OCI-LY7 (cell line): ENCODE results near the gene ALLC. TPM values are rescaled to one million over a fixed set of nuclear protein-coding genes. Genes with fewer than 3 reads are reported as not detected.

Experiments used
- BruUV-seq: library from RNA; stranded (reverse); fragments of 400-500 nt; replicated peaks from 2 replicates; lab custom pipeline; 2021; lab: Mats Ljungman, UMichigan
- CTCF ChIA-PET: fragments of 300-600 bp; sonication (Branson Sonifier 250); formaldehyde crosslinking; loops from one replicate; lab custom pipeline; 2022; ENCODE audit warnings: antibody characterized with exemption; ENCODE audit not compliant: unreplicated experiment; lab: Charles Lee
- POLR2A ChIA-PET: fragments of 300-600 bp; sonication (Branson Sonifier 250); formaldehyde crosslinking; loops from one replicate; lab custom pipeline; 2022; ENCODE audit warnings: antibody characterized with exemption; lab: Charles Lee
- DNase-seq: peaks from one replicate; pipeline ENCODE4 v3.0.0-alpha.2; 2015; ENCODE audit warnings: low spot score
- H2AFZ ChIP-seq: fragments of 200-600 bp; sonication (generic), shearing (Covaris generic); 2 replicates; pipeline ENCODE4 v1.6.1; 2014; ENCODE audit warnings: mild to moderate bottlenecking, antibody characterized with exemption, low read length, moderate library complexity
- H3K27ac ChIP-seq: fragments of 200-600 bp; sonication (generic); 2 replicates; pipeline ENCODE4 v1.5.1; 2014; ENCODE audit warnings: mixed run types, low read depth, mild to moderate bottlenecking, moderate library complexity, low read length, inconsistent platforms; ENCODE audit not compliant: poor library complexity, severe bottlenecking
- H3K36me3 ChIP-seq: fragments of 200-600 bp; sonication (generic); 2 replicates; pipeline ENCODE4 v1.6.1; 2014; ENCODE audit warnings: mild to moderate bottlenecking, antibody characterized with exemption, low read length, moderate library complexity, mixed read lengths; ENCODE audit not compliant: insufficient read depth
- H3K4me1 ChIP-seq: fragments of 200-600 bp; sonication (generic); 2 replicates; pipeline ENCODE4 v1.5.1; 2014; ENCODE audit warnings: mild to moderate bottlenecking, low read length; ENCODE audit not compliant: insufficient read depth, poor library complexity, severe bottlenecking
- H3K4me2 ChIP-seq: fragments of 200-600 bp; sonication (generic); 2 replicates; pipeline ENCODE4 v1.6.1; 2014; ENCODE audit warnings: mild to moderate bottlenecking, low read length
- H3K4me3 ChIP-seq: fragments of 200-600 bp; sonication (generic); 2 replicates; pipeline ENCODE4 v1.5.1; 2014; ENCODE audit warnings: mild to moderate bottlenecking, low read depth, low read length; ENCODE audit not compliant: poor library complexity, severe bottlenecking
- H3K79me2 ChIP-seq: fragments of 200-600 bp; sonication (generic); 2 replicates; pipeline ENCODE4 v1.6.1; 2016; ENCODE audit warnings: low read depth, mild to moderate bottlenecking, low read length, moderate library complexity, mixed read lengths; ENCODE audit not compliant: insufficient read depth
- H3K9me2 ChIP-seq: fragments of 200-600 bp; sonication (generic); 2 replicates; pipeline ENCODE4 v1.6.1; 2016; ENCODE audit warnings: mild to moderate bottlenecking, low read length, mixed read lengths; ENCODE audit not compliant: insufficient read depth
- H3K9me3 ChIP-seq: fragments of 200-600 bp; sonication (generic); 2 replicates; pipeline ENCODE4 v1.6.1; 2014; ENCODE audit warnings: mild to moderate bottlenecking, mixed run types, low read length, mixed read lengths
- H4K20me1 ChIP-seq: fragments of 200-600 bp; sonication (generic); 2 replicates; pipeline ENCODE4 v1.6.1; 2014; ENCODE audit warnings: mild to moderate bottlenecking, antibody characterized with exemption, low read length, moderate library complexity, mixed read lengths; ENCODE audit not compliant: insufficient read depth
- CTCF ChIP-seq: fragments of 200-600 bp; sonication (generic); conservative IDR thresholded peaks from 2 replicates; pipeline ENCODE4 v1.5.1; 2014; ENCODE audit warnings: mild to moderate bottlenecking, antibody characterized with exemption, low read length, moderate library complexity, mixed read lengths
- EZH2phosphoT487 ChIP-seq: fragments of 200-600 bp; sonication (generic); IDR thresholded peaks from 2 replicates; pipeline ENCODE4 v1.6.1; 2018; ENCODE audit warnings: low read depth, borderline replicate concordance, mild to moderate bottlenecking, mixed run types, antibody characterized with exemption, low read length, moderate library complexity, mixed read lengths
- intact Hi-C: fragments of 100-400 bp; cut with micrococcal nuclease; formaldehyde crosslinking; loops from one replicate; pipeline ENCODE4 v1.10.0; 2022; ENCODE audit not compliant: unreplicated experiment
- total RNA-seq, 2 experiments: library from RNA; depleted of rRNA in 1 of 2; stranded (reverse); fragments of >200 nt in 1 of 2; shearing (Covaris generic) in 1 of 2; gene quantifications; 2 replicates each; pipeline ENCODE4 v1.2.3, GENCODE V29; 2014 to 2022

Gene ALLC
- total RNA-seq, 2 experiments from 2014 or later: not detected

- intact Hi-C loops: loop anchor here (2.0 kb wide), 1 partner anchor 40 kb away; no protein-coding TSS in a partner anchor
- BruUV-seq: no TSS peak
- peak overlapping the region; percentile 40 for H3K4me3 ChIP-seq
- peaks cover 46% of the 10 kb centered on the region for H3K4me1 ChIP-seq
- H3K36me3 ChIP-seq: no peaks in the 10 kb centered on the region
- H3K4me2 ChIP-seq: peak overlapping the region; percentile 84
- H2AFZ ChIP-seq: peak overlapping the region; percentile 76
- H3K27ac ChIP-seq: peak overlapping the region; percentile 82
- ChIA-PET CTCF (interaction anchor here (0.6 to 1.8 kb wide), 4 partner anchors 11 to 148 kb away, joined by 3 to 9 read pairs (median 4); no protein-coding TSS in a partner anchor), POLR2A (interaction anchor here (0.5 to 2.4 kb wide), 15 partner anchors 9 to 413 kb away, joined by 3 to 23 read pairs (median 4); partner anchors contain the start of genes ADI1, RNASEH1 and RPS7)
- TF ChIP-seq CTCF (no peak), EZH2phosphoT487 (no peak)
- no peaks in the 10 kb centered on the region for H3K79me2 ChIP-seq
- peaks cover 9% of the 10 kb centered on the region; the same call in 1 of the 2 replicates for H3K9me3 ChIP-seq
- DNase-seq: peak; percentile 19
- H4K20me1 ChIP-seq: no peaks in the 10 kb centered on the region
- no peaks in the 10 kb centered on the region for H3K9me2 ChIP-seq
These were observed 47.6 kb upstream of the ALLC start for GRCh38 chr2:3610415-3610814.

- no peak for TF ChIP-seq EZH2phosphoT487
- TF ChIP-seq CTCF: no peak
- H3K79me2 ChIP-seq: no peaks in the 10 kb centered on the region
- H3K9me2 ChIP-seq: no peaks in the 10 kb centered on the region
- CTCF ChIA-PET: interaction anchor here (0.8 to 1.4 kb wide), 2 partner anchors 11 to 91 kb away, joined by 3 to 4 read pairs; no protein-coding TSS in a partner anchor
- POLR2A ChIA-PET: interaction anchor here (0.5 to 2.2 kb wide), 8 partner anchors 10 to 413 kb away, joined by 3 to 19 read pairs (median 4); partner anchors contain the start of gene ADI1
- peaks cover 40% of the 10 kb centered on the region for H3K4me1 ChIP-seq
- no peak overlapping the region for H3K4me3 ChIP-seq
- intact Hi-C loops: loop anchor here (2.0 kb wide), 1 partner anchor 40 kb away; no protein-coding TSS in a partner anchor
- H3K27ac ChIP-seq: peak overlapping the region; percentile 82
- BruUV-seq: no TSS peak
- peak overlapping the region; percentile 84 for H3K4me2 ChIP-seq
- H3K36me3 ChIP-seq: no peaks in the 10 kb centered on the region
- H4K20me1 ChIP-seq: no peaks in the 10 kb centered on the region
- DNase-seq: no peak
- H3K9me3 ChIP-seq: 0 out of 2 replicates have a peak, but pooled peaks cover 3% of the 10 kb centered on the region
- peak overlapping the region; percentile 76; the same call in 1 of the 2 replicates for H2AFZ ChIP-seq
These were observed 47.0 kb upstream of the ALLC start for GRCh38 chr2:3610881-3611505.
